CD4-positive, alpha-beta T cell treated with Interleukin-15 for 1 hour (primary cell): ENCODE data around the gene ZNF77.
"Not testable (repeated sequence)": the region's sequence is repeated elsewhere in the genome, so short reads cannot be mapped to it uniquely, and the experiment has no call there.

Experiments used
- DNase-seq: peaks from one replicate; pipeline ENCODE4 v3.0.0-alpha.2; 2020

ZNF77 gene

GRCh38 chr19:2906631-2907195, 38.1 kb downstream of the ZNF77 start:
- DNase-seq, result no peak

- DNase-seq, result no peak
Observed at GRCh38 chr19:2905918-2906519, 38.8 kb downstream of the ZNF77 start.

- DNase-seq, result not testable (repeated sequence)
Observed at GRCh38 chr19:2903326-2903725, 41.4 kb downstream of the ZNF77 start.

GRCh38 chr19:2902590-2903218, 42.1 kb downstream of the ZNF77 start:
- DNase-seq, result no peak

- peak; percentile 98 for DNase-seq
Observed at GRCh38 chr19:2900296-2901252, 44.2 kb downstream of the ZNF77 start, which contains the start of gene ZNF57. TSS of gene ZNF57 (plus strand) at chr19:2900928. CDS start at chr19:2901046, 118 bp downstream.

DNA sequence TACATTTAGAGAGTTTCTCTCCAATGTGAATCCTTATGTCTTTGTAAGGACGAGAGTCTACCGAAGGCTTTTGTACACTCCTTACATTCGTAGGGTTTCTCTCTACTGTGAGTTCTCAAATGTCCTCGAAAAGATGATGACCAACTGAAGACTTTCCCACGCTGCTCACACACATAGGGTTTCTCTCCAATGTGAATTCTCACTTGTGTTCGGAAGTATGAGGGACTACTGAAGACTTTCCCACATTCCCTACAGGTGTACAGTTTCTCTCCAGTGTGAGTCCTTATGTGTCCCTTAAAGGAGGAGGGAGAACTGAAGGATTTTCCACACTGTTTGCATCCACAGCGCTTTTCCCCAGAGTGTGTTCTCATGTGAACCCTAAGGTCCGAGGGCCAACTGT, 48.1 kb downstream of the ZNF77 start:
- DNase-seq, result no peak

- not testable (repeated sequence) for DNase-seq
Observed at GRCh38 chr19:2890531-2890930, 54.2 kb downstream of the ZNF77 start.

- peak; percentile 85 for DNase-seq
Observed at GRCh38 chr19:2888731-2889224, 56.0 kb downstream of the ZNF77 start.

- DNase-seq, result no peak
Observed at GRCh38 chr19:2887391-2887914, 57.3 kb downstream of the ZNF77 start.

DNA sequence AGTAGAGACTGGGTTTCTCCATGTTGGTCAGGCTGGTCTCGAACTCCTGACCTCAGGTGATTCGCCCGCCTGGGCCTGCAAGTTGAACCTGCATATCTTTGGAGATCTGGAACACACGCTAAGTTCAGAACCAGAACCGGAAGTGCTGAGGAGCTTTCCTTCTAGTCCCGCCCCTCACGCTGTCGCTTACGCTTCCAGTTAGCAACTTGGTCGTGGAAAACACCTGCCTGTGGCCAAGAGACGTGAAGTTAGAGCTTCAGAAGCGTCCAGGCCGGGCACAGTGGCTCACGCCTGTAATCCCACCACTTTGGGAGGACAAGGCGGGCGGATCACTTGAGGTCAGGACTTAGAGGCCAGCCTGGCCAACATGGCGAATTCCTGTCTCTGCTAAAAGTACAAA, 59.0 kb downstream of the ZNF77 start:
- no peak for DNase-seq

DNA sequence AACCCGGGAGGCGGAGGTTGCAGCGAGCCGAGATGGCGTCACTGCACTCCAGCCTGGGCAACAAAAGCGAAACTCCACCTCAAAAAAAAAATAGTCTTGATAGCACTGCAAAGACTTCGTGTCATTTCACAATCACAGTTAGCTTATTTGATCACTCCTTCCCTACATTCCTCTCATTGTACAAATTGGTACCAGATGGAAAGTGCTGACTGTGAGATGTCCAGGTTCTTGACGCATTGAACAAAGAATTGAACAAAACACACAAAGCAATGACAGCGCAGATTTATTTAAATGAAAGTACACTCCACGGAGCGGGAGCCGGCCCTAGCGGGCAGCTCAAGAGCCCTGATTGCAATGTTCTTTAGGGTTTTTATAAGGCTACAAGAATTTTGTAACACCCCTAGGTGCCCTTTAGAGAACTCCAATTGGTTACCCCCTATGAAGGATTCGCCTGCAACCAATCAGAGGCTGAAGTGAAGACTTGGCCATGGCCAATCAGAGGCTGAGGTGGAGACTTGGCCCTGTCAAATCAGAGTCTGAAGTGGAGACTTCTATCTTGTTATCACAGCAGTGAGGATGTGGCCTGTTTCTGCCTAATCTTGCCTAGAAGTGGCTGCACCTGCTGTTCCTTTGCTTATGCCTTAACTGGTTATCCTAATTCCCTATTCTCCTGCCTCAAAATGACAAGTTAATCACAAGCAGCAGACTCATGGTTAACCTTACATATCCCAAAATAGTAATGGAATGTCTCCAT, 60.9 kb downstream of the ZNF77 start:
- no peak for DNase-seq
